Activated CD8-positive, alpha-beta memory T cell treated with anti-CD3 and anti-CD28 coated beads, Interleukin-2, amount 50 U/mL, for 1 hour (primary cell): Measurements from ENCODE around the gene JOSD2.

Source experiments
- DNase-seq: peaks from one replicate; pipeline ENCODE4 v3.0.0-alpha.2; 2020; ENCODE audit errors: extremely low read depth

JOSD2 gene

GRCh38 chr19:50496189-50497021, 14.6 kb downstream of the JOSD2 start:
- no peak for DNase-seq

GRCh38 chr19:50495020-50495531, 15.9 kb downstream of the JOSD2 start:
- DNase-seq, result no peak

- no peak for DNase-seq
These were observed 16.6 kb downstream of the JOSD2 start for GRCh38 chr19:50494186-50495019.

GRCh38 chr19:50493171-50493570, 17.8 kb downstream of the JOSD2 start:
- no peak for DNase-seq

GRCh38 chr19:50492303-50493052, 18.5 kb downstream of the JOSD2 start:
- DNase-seq, result no peak

- no peak for DNase-seq
These were observed 20.0 kb downstream of the JOSD2 start for GRCh38 chr19:50490991-50491472.

GRCh38 chr19:50490411-50490811, 20.6 kb downstream of the JOSD2 start:
- DNase-seq, result no peak

- no peak for DNase-seq
These were observed 21.5 kb downstream of the JOSD2 start for GRCh38 chr19:50489461-50490011.

GRCh38 chr19:50488389-50489194, 22.4 kb downstream of the JOSD2 start:
- no peak for DNase-seq

GRCh38 chr19:50486823-50487515, 24.0 kb downstream of the JOSD2 start:
- DNase-seq, result no peak

- no peak for DNase-seq
These were observed 25.6 kb downstream of the JOSD2 start for GRCh38 chr19:50485284-50485955.

GRCh38 chr19:50482916-50483315, 28.1 kb downstream of the JOSD2 start:
- DNase-seq, result no peak

GRCh38 chr19:50482271-50482855, 28.6 kb downstream of the JOSD2 start:
- no peak for DNase-seq

GRCh38 chr19:50481351-50482149, 29.4 kb downstream of the JOSD2 start:
- no peak for DNase-seq

- no peak for DNase-seq
These were observed 30.5 kb downstream of the JOSD2 start for GRCh38 chr19:50480281-50481111.

- DNase-seq, result no peak
These were observed 31.2 kb downstream of the JOSD2 start for GRCh38 chr19:50479761-50480251.
